Panc1 (cell line): Measurements from ENCODE around the gene FETUB. TPM values are rescaled to one million over a fixed set of nuclear protein-coding genes. Genes with fewer than 3 reads are reported as not detected.

Experiments used
- ATAC-seq: fragments of 200-7000 bp; cut with Tn5 transposase; 2 replicates; pipeline ENCODE4 v1.9.1; 2020; ENCODE audit warnings: mild to moderate bottlenecking, moderate library complexity
- BruUV-seq: library from RNA; stranded (reverse); fragments of 400-500 nt; replicated peaks from 2 replicates; lab custom pipeline; 2021; lab: Mats Ljungman, UMichigan
- CTCF ChIA-PET: fragments of 300-600 bp; sonication (Branson Sonifier 250); formaldehyde crosslinking; loops from one replicate; lab custom pipeline; 2022; ENCODE audit warnings: antibody characterized with exemption; lab: Charles Lee
- POLR2A ChIA-PET: fragments of 300-600 bp; sonication (Branson Sonifier 250); formaldehyde crosslinking; loops from one replicate; lab custom pipeline; 2022; ENCODE audit warnings: antibody characterized with exemption; lab: Charles Lee
- DNase-seq: peaks from one replicate; pipeline ENCODE4 v3.0.0-alpha.2; 2010; ENCODE audit warnings: low read depth, low spot score
- H3K27ac ChIP-seq: 2 replicates; pipeline ENCODE4 v1.5.1; 2011; ENCODE audit warnings: mild to moderate bottlenecking, low read length, inconsistent platforms
- H3K27me3 ChIP-seq: fragments of 200-500 bp; sonication (Bioruptor generic); 2 replicates; pipeline ENCODE4 v1.6.0; 2014; ENCODE audit warnings: low read length, inconsistent platforms; ENCODE audit not compliant: control insufficient read depth, insufficient read depth
- H3K36me3 ChIP-seq: fragments of 200-500 bp; sonication (Bioruptor generic); 2 replicates; pipeline ENCODE4 v1.5.1; 2014; ENCODE audit warnings: inconsistent platforms, mild to moderate bottlenecking, low read length, moderate library complexity; ENCODE audit not compliant: control insufficient read depth, insufficient read depth
- H3K4me1 ChIP-seq: 2 replicates; pipeline ENCODE4 v1.5.1; 2011; ENCODE audit warnings: inconsistent platforms, mild to moderate bottlenecking, low read length, moderate library complexity; ENCODE audit not compliant: control insufficient read depth, insufficient read depth
- H3K4me3 ChIP-seq, 2 experiments: 2 replicates each; pipeline ENCODE4 v1.5.1; 2011 to 2012; ENCODE audit warnings: low read depth in 2 of 2, low read length in 2 of 2, mild to moderate bottlenecking in 2 of 2, inconsistent platforms in 1 of 2, moderate library complexity in 1 of 2
- H3K9me3 ChIP-seq: fragments of 200-500 bp; sonication (Bioruptor generic); 2 replicates; pipeline ENCODE4 v1.5.1; 2014; ENCODE audit warnings: low read depth, mild to moderate bottlenecking, inconsistent platforms, low read length, moderate library complexity; ENCODE audit not compliant: control insufficient read depth, insufficient read depth
- CTCF ChIP-seq: fragments of 450-650 bp; IDR thresholded peaks from 2 replicates; pipeline ENCODE4 v1.5.1; 2017; ENCODE audit warnings: mild to moderate bottlenecking
- POLR2AphosphoS5 ChIP-seq: IDR thresholded peaks from 2 replicates; pipeline ENCODE4 v1.6.1; 2012; ENCODE audit warnings: mild to moderate bottlenecking, low read depth, low read length, moderate library complexity
- REST ChIP-seq, 2 experiments: IDR thresholded peaks; 2 replicates each; pipeline ENCODE4 v1.6.1; 2011 to 2012; ENCODE audit warnings: low read depth in 2 of 2, control low read depth in 1 of 2, low read length in 1 of 2, mild to moderate bottlenecking in 1 of 2, moderate library complexity in 1 of 2; ENCODE audit not compliant: insufficient read depth in 1 of 2
- SIN3A ChIP-seq: IDR thresholded peaks from 2 replicates; pipeline ENCODE4 v1.6.1; 2012; ENCODE audit warnings: low read depth, mild to moderate bottlenecking, low read length, moderate library complexity, borderline replicate concordance; ENCODE audit not compliant: insufficient read depth
- TCF7L2 ChIP-seq: IDR thresholded peaks from 2 replicates; pipeline ENCODE4 v1.6.1; 2011; ENCODE audit warnings: mild to moderate bottlenecking, low read depth, low read length, inconsistent platforms
- in situ Hi-C: cut with HindIII; loops from 2 replicates; pipeline ENCODE4 v1.10.0; 2016; ENCODE audit warnings: low sequenced_read_pairs, low pct_unique_long_range_greater_than_20kb
- intact Hi-C: fragments of 100-400 bp; cut with micrococcal nuclease; formaldehyde crosslinking; loops from one replicate; pipeline ENCODE4 v1.10.0; 2022; ENCODE audit not compliant: unreplicated experiment
- total RNA-seq: library from RNA; stranded (reverse); gene quantifications from one replicate; pipeline ENCODE4 v1.2.1, GENCODE V29; 2021; ENCODE audit not compliant: unreplicated experiment

Gene FETUB
- total RNA-seq, 1 experiment from 2014 or later, result not detected

- Histone ChIP-seq H3K4me1 (no peaks in the 10 kb centered on the region), H3K36me3 (no peaks in the 10 kb centered on the region), H3K9me3 (no peaks in the 10 kb centered on the region), H3K27me3 (peaks cover 4% of the 10 kb centered on the region; the same call in 1 of the 2 replicates), H3K27ac (no peak overlapping the region), H3K4me3 (no peak overlapping the region)
- ATAC-seq, result no peak
- ChIA-PET CTCF (no interaction called here), POLR2A (no interaction called here)
- no peak for DNase-seq
- in situ Hi-C loops (no loop called here), intact Hi-C loops (no loop called here)
- TF ChIP-seq SIN3A (no peak), REST (IDR thresholded peaks at IDR 0.05; ENCODE audit: insufficient read depth in 1 of 2, low read depth in 2 of 2, low read length in 1 of 2) (no peak), POLR2AphosphoS5 (no peak), CTCF (no peak), TCF7L2 (no peak)
- no TSS peak for BruUV-seq
Observed at GRCh38 chr3:186663361-186664118, 23.3 kb downstream of the FETUB start.

DNA sequence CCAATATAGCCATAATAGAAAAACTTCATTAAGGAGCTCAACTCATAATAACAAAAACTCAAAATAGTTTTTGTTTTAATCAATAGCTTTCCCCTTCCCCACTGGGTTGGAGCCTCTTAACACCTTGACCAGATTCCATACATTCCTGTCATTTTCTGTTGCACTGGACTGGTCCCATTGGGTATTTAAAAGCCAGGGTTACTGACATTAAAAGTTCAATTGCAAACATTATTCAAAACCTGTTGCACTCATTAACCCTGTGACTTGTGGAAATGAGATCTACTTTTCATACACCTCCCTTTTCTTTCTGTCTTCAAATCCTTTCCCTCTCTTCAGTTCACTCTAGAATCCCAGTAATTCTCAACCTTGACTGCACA, 23.9 kb downstream of the FETUB start:
- H3K27ac ChIP-seq, result no peak overlapping the region
- no peak for ATAC-seq
- H3K36me3 ChIP-seq, result no peaks in the 10 kb centered on the region
- no peaks in the 10 kb centered on the region for H3K9me3 ChIP-seq
- POLR2A ChIA-PET, result no interaction called here
- no peak for TF ChIP-seq CTCF
- no peak for TF ChIP-seq TCF7L2
- TF ChIP-seq POLR2AphosphoS5, result no peak
- TF ChIP-seq REST (IDR thresholded peaks at IDR 0.05; ENCODE audit: insufficient read depth in 1 of 2, low read depth in 2 of 2, low read length in 1 of 2), result no peak
- no peak for TF ChIP-seq SIN3A
- no peak overlapping the region for H3K4me3 ChIP-seq
- no peaks in the 10 kb centered on the region for H3K4me1 ChIP-seq
- no peak for DNase-seq
- CTCF ChIA-PET, result no interaction called here
- no TSS peak for BruUV-seq
- peaks cover 4% of the 10 kb centered on the region; the same call in 1 of the 2 replicates for H3K27me3 ChIP-seq
- in situ Hi-C loops (no loop called here), intact Hi-C loops (no loop called here)
